Measurements from ENCODE around the gene MLH3.
A peak's percentile ranks its signal among the peaks of the same experiment; 100 is the strongest.

Gene MLH3

DNA sequence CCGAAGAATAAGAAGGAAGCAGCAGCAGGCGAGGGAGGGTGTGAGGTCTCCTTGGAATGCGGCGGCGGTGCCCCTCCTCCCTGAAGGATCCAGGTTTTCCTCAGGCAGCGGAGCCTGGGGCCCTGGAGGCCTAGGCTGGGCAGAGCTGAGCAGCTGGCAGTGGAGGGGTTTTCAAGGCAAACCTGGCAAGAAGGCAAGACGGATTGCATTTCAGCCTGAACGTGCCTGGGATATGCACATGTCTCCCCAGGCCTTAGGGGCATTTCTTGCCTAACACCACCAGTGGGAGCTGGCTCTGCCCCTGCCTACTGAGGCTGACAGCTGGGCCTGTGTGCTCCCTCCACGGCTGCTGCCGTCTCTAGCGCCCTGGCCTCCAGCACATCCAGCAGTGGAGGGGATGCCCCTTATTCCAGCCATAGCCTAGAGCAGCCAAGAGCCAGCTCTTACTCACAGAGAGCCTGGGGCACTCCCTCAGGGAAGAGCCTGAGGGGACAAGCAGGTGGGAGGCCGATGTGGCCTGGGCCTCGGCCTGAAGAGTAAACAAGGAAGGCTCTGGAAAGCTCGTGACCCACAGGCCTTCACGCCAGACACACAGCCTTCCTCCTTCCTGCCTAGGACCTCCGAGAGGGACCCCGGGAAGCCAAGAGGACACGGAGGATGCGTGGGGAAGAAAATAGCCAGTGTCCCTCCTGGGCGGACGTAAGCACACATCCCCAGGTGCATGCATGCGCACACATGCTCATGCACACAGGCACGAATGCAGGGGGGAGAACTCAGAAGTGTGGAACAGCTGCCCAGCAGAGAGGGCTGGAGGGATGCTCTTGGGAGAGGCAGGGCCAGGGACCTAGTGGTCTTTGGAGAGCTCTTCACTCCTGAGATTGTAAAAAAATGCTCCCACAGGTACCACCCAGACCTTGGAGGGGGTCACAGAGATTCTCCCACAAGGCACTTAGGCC, 71.5 kb downstream of the MLH3 start:
- peak; percentile 71 for DNase-seq (ENCODE audit: low spot score)
- no peaks in the 10 kb centered on the region for H3K9me3 ChIP-seq (ENCODE audit: severe bottlenecking)
- peaks cover 27% of the 10 kb centered on the region for H3K4me1 ChIP-seq (ENCODE audit: insufficient read depth, poor library complexity, severe bottlenecking)
- no peak overlapping the region for H3K4me3 ChIP-seq (ENCODE audit: severe bottlenecking)
- ATAC-seq (ENCODE audit: low read depth), result peak; percentile 54
- TF ChIP-seq, protein P1, sequence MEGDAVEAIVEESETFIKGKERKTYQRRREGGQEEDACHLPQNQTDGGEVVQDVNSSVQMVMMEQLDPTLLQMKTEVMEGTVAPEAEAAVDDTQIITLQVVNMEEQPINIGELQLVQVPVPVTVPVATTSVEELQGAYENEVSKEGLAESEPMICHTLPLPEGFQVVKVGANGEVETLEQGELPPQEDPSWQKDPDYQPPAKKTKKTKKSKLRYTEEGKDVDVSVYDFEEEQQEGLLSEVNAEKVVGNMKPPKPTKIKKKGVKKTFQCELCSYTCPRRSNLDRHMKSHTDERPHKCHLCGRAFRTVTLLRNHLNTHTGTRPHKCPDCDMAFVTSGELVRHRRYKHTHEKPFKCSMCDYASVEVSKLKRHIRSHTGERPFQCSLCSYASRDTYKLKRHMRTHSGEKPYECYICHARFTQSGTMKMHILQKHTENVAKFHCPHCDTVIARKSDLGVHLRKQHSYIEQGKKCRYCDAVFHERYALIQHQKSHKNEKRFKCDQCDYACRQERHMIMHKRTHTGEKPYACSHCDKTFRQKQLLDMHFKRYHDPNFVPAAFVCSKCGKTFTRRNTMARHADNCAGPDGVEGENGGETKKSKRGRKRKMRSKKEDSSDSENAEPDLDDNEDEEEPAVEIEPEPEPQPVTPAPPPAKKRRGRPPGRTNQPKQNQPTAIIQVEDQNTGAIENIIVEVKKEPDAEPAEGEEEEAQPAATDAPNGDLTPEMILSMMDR (IDR thresholded peaks at IDR 0.05; ENCODE audit: poor library complexity, severe bottlenecking), result peak; percentile 22
- H3K36me3 ChIP-seq (ENCODE audit: low read depth), result no peaks in the 10 kb centered on the region
- H3K27me3 ChIP-seq (ENCODE audit: insufficient read depth, poor library complexity, severe bottlenecking), result no peaks in the 10 kb centered on the region
- peak overlapping the region; percentile 30 for H3K27ac ChIP-seq (ENCODE audit: poor library complexity, severe bottlenecking)

DNA sequence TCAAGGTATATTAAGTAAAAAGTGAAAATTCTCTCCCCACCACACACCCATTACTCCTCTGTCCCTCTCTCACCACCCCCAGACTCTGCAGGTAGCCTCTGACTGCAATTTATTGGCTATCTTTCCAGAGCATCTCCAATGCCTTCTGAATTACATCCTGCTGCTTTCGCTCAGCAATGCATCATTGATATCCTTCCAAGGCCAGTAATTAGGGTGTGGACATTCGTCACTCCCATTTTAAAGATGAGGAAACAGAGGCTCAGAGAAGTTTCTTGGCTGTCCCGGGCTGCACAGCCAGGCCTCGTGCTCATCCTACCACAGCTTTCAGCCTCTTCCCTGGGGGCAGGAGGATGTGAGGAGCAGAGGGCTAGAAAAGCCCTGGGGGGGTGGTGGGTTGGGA, 72.2 kb downstream of the MLH3 start:
- Histone ChIP-seq H3K27ac (ENCODE audit: poor library complexity, severe bottlenecking) (peak overlapping the region; percentile 30), H3K9me3 (ENCODE audit: severe bottlenecking) (no peaks in the 10 kb centered on the region), H3K36me3 (ENCODE audit: low read depth) (no peaks in the 10 kb centered on the region), H3K4me1 (ENCODE audit: insufficient read depth, poor library complexity, severe bottlenecking) (peaks cover 27% of the 10 kb centered on the region), H3K4me3 (ENCODE audit: severe bottlenecking) (no peak overlapping the region), H3K27me3 (ENCODE audit: insufficient read depth, poor library complexity, severe bottlenecking) (no peaks in the 10 kb centered on the region)
- ATAC-seq (ENCODE audit: low read depth) (no peak), DNase-seq (ENCODE audit: low spot score) (no peak)
- TF ChIP-seq, protein P1 (IDR thresholded peaks at IDR 0.05; ENCODE audit: poor library complexity, severe bottlenecking), result no peak

DNA sequence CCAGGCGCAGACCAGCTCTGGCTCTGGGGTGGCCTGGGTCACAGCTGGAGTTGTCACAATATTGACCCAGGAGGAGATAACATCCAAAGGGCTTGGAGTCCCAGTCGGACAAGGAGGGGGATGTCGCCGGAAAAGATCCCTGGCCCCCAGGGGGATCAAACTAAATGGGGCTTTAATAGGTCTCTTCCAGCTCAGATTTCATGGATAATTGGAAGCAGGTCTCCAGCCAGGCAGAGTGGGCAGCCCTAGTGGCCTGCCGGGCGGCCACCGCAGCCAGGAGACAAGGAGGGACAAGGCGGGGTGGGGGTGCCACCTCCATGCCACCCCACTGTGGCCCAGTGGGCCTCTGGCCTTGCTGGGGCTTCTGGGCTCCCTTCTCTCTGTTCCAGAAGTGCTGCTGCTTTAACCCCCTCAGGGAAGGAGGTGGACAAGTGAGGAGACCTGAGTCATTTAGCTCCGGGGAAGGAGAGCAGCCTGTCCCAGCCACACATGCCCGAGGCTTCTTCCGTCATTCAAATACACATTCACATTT, 72.8 kb downstream of the MLH3 start:
- peaks cover 25% of the 10 kb centered on the region for H3K4me1 ChIP-seq (ENCODE audit: insufficient read depth, poor library complexity, severe bottlenecking)
- H3K27ac ChIP-seq (ENCODE audit: poor library complexity, severe bottlenecking), result peak overlapping the region; percentile 30
- no peaks in the 10 kb centered on the region for H3K27me3 ChIP-seq (ENCODE audit: insufficient read depth, poor library complexity, severe bottlenecking)
- H3K9me3 ChIP-seq (ENCODE audit: severe bottlenecking), result no peaks in the 10 kb centered on the region
- H3K36me3 ChIP-seq (ENCODE audit: low read depth), result no peaks in the 10 kb centered on the region
- DNase-seq (ENCODE audit: low spot score) (peak; percentile 57), ATAC-seq (ENCODE audit: low read depth) (peak; percentile 32; the same call in 2 of the 3 replicates)
- TF ChIP-seq, protein P1 (IDR thresholded peaks at IDR 0.05; ENCODE audit: poor library complexity, severe bottlenecking), result no peak
- H3K4me3 ChIP-seq (ENCODE audit: severe bottlenecking), result no peak overlapping the region

DNA sequence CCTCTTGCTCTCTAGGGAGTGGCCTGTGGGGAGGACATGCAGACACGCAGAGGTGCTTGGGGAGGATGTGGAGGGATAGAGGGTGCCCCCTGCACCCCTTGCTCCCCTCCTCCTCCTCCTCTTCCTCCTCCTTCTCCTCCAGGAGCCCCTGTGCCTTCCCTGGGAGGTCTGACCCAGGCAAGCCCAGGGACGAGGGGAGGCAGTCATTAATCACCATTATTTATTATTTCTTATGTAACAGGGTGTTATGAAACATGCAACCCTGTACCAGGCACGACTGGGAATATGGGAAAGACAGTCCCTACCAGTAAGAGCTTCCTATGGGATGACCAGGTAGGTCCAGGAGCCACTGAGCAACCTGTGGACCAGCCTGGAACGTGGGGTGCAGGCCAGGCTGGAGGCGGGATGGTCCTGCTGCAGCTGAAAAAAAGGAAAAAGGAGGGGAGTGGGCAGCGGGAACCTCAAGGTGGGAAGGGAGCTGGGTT, 73.3 kb downstream of the MLH3 start:
- no peak for DNase-seq (ENCODE audit: low spot score)

More for the DNA sequence above, 73.3 kb downstream of the MLH3 start:
- Histone ChIP-seq H3K27ac (ENCODE audit: poor library complexity, severe bottlenecking) (peak overlapping the region; percentile 30), H3K4me3 (ENCODE audit: severe bottlenecking) (no peak overlapping the region), H3K36me3 (ENCODE audit: low read depth) (no peaks in the 10 kb centered on the region), H3K27me3 (ENCODE audit: insufficient read depth, poor library complexity, severe bottlenecking) (no peaks in the 10 kb centered on the region), H3K4me1 (ENCODE audit: insufficient read depth, poor library complexity, severe bottlenecking) (peaks cover 24% of the 10 kb centered on the region), H3K9me3 (ENCODE audit: severe bottlenecking) (no peaks in the 10 kb centered on the region)
- ATAC-seq (ENCODE audit: low read depth), result no peak
- TF ChIP-seq, protein P1 (IDR thresholded peaks at IDR 0.05; ENCODE audit: poor library complexity, severe bottlenecking), result no peak
